SU-DHL-6 (cell line): ENCODE measurements around the gene HSPA1A.
"Not testable (repeated sequence)": the region's sequence is repeated elsewhere in the genome, so short reads cannot be mapped to it uniquely, and the experiment has no call there.

Experiments
- CTCF ChIP-seq: fragments of 200-600 bp; sonication (generic); IDR thresholded peaks from one replicate; pipeline ENCODE4 v1.5.1; 2017; ENCODE audit warnings: antibody characterized with exemption, mild to moderate bottlenecking, low read length, moderate library complexity; ENCODE audit not compliant: insufficient read depth, poor library complexity, severe bottlenecking
- EZH2phosphoT487 ChIP-seq: fragments of 200-600 bp; sonication (generic), shearing (Covaris generic); conservative IDR thresholded peaks from 2 replicates; pipeline ENCODE4 v1.6.1; 2018; ENCODE audit warnings: mild to moderate bottlenecking, antibody characterized with exemption, low read length, moderate library complexity, mixed read lengths

GRCh38 chr6:31851980-31852718 lies 36.8 kb downstream of the HSPA1A start:
- not testable (repeated sequence) for TF ChIP-seq CTCF, EZH2phosphoT487
